ENCODE results near the gene ABHD5. TPM values are rescaled to one million over a fixed set of nuclear protein-coding genes. Genes with fewer than 3 reads are reported as not detected.

Gene ABHD5
- total RNA-seq (2014; rRNA removed; shearing (Covaris generic)), result 45.5 and 54.3 TPM in 2 replicates
- 31.4 and 32.3 TPM in 2 replicates for polyA plus RNA-seq (2016; fragmentation: Nextera tagmentation; extraction: Ambion mirVana)

- in situ Hi-C loops (cut with MboI), result no loop called here
- peaks cover 27% of the 10 kb centered on the region for H3K4me1 ChIP-seq (ENCODE audit: insufficient read depth)
- no peaks in the 10 kb centered on the region for H4K20me1 ChIP-seq (ENCODE audit: insufficient read depth)
- H3K36me3 ChIP-seq (ENCODE audit: low read depth), result no peaks in the 10 kb centered on the region
- peaks cover 41% of the 10 kb centered on the region for H3K79me2 ChIP-seq (ENCODE audit: insufficient read depth)
- WGBS, 2 experiments (ENCODE audit: low coverage in 1 of 2, low lambda C conversion rate in 2 of 2, missing lambda C conversion rate in 2 of 2), result 1% methylated on average over 48 to 59 of the region's 71 CpGs
- peak; percentile 98 for DNase-seq
- peaks cover 17% of the 10 kb centered on the region for H3F3A ChIP-seq (ENCODE audit: insufficient read depth)
- no peaks in the 10 kb centered on the region for H3K9me2 ChIP-seq (ENCODE audit: insufficient read depth)
- peak within 1 kb of the TSS; percentile 54 for H3K27ac ChIP-seq
- no peaks in the 10 kb centered on the region for H3K9me3 ChIP-seq (ENCODE audit: low read depth)
- peak within 1 kb of the TSS; percentile 83 for H3K9ac ChIP-seq
- TF ChIP-seq EZH2 (IDR thresholded peaks at IDR 0.05; ENCODE audit: insufficient read depth, poor library complexity, severe bottlenecking) (no peak), EZH2phosphoT487 (IDR thresholded peaks at IDR 0.05; ENCODE audit: insufficient read depth, low read depth) (no peak)
- no peaks in the 10 kb centered on the region for H3K27me3 ChIP-seq (replicated peaks; ENCODE audit: insufficient read depth)
- H2AFZ ChIP-seq, result peak within 1 kb of the TSS; percentile 98
- peak within 1 kb of the TSS; percentile 89 for H3K4me2 ChIP-seq (ENCODE audit: unreplicated experiment)
- H3K4me3 ChIP-seq, result peak within 1 kb of the TSS; percentile 81
Measured at GRCh38 chr3:43690400-43691119, at the start of gene ABHD5. Gene ABHD5, plus strand, starts transcription at chr3:43690938. Its CDS starts 55 bp downstream, at chr3:43690993.

GRCh38 chr3:43641306-43642114 is 49.2 kb upstream of the ABHD5 start:
- peak; percentile 68 for DNase-seq
- peaks cover 25% of the 10 kb centered on the region for H3K4me1 ChIP-seq (ENCODE audit: insufficient read depth)
- H2AFZ ChIP-seq, result peak overlapping the region; percentile 47
- no peaks in the 10 kb centered on the region for H4K20me1 ChIP-seq (ENCODE audit: insufficient read depth)
- no peak overlapping the region; the same call in 1 of the 2 replicates for H3K4me3 ChIP-seq
- no peaks in the 10 kb centered on the region for H3K79me2 ChIP-seq (ENCODE audit: insufficient read depth)
- 50 to 62% methylated on average over 4 of the region's 4 CpGs for WGBS, 2 experiments (ENCODE audit: low coverage in 1 of 2, low lambda C conversion rate in 2 of 2, missing lambda C conversion rate in 2 of 2)
- peak overlapping the region; percentile 27 for H3K4me2 ChIP-seq (ENCODE audit: unreplicated experiment)
- no peaks in the 10 kb centered on the region for H3K9me3 ChIP-seq (ENCODE audit: low read depth)
- no peaks in the 10 kb centered on the region for H3K27me3 ChIP-seq (replicated peaks; ENCODE audit: insufficient read depth)
- H3K27ac ChIP-seq, result peak overlapping the region; percentile 78
- H3K36me3 ChIP-seq (ENCODE audit: low read depth), result no peaks in the 10 kb centered on the region
- no peak for TF ChIP-seq EZH2phosphoT487 (IDR thresholded peaks at IDR 0.05; ENCODE audit: insufficient read depth, low read depth)
- TF ChIP-seq EZH2 (IDR thresholded peaks at IDR 0.05; ENCODE audit: insufficient read depth, poor library complexity, severe bottlenecking), result no peak
- no peaks in the 10 kb centered on the region for H3K9me2 ChIP-seq (ENCODE audit: insufficient read depth)
- H3K9ac ChIP-seq, result peak overlapping the region; percentile 36; the same call in 1 of the 2 replicates
- in situ Hi-C loops (cut with MboI), result no loop called here
- H3F3A ChIP-seq (ENCODE audit: insufficient read depth), result peaks cover 8% of the 10 kb centered on the region; the same call in 1 of the 2 replicates

GRCh38 chr3:43644443-43644842 is 46.3 kb upstream of the ABHD5 start:
- H3K27me3 ChIP-seq (replicated peaks; ENCODE audit: insufficient read depth), result no peaks in the 10 kb centered on the region
- WGBS, 2 experiments (ENCODE audit: low coverage in 1 of 2, low lambda C conversion rate in 2 of 2, missing lambda C conversion rate in 2 of 2), result 85 to 89% methylated on average over 2 of the region's 2 CpGs
- no peak for DNase-seq
- in situ Hi-C loops (cut with MboI), result no loop called here
- H4K20me1 ChIP-seq (ENCODE audit: insufficient read depth), result no peaks in the 10 kb centered on the region
- no peak overlapping the region for H3K4me3 ChIP-seq
- no peaks in the 10 kb centered on the region for H3K79me2 ChIP-seq (ENCODE audit: insufficient read depth)
- H3F3A ChIP-seq (ENCODE audit: insufficient read depth), result peaks cover 8% of the 10 kb centered on the region; the same call in 1 of the 2 replicates
- no peak for TF ChIP-seq EZH2phosphoT487 (IDR thresholded peaks at IDR 0.05; ENCODE audit: insufficient read depth, low read depth)
- TF ChIP-seq EZH2 (IDR thresholded peaks at IDR 0.05; ENCODE audit: insufficient read depth, poor library complexity, severe bottlenecking), result no peak
- no peaks in the 10 kb centered on the region for H3K36me3 ChIP-seq (ENCODE audit: low read depth)
- no peak overlapping the region for H3K27ac ChIP-seq
- no peaks in the 10 kb centered on the region for H3K9me3 ChIP-seq (ENCODE audit: low read depth)
- no peaks in the 10 kb centered on the region for H3K9me2 ChIP-seq (ENCODE audit: insufficient read depth)
- no peak overlapping the region for H3K9ac ChIP-seq
- no peak overlapping the region for H2AFZ ChIP-seq
- H3K4me2 ChIP-seq (ENCODE audit: unreplicated experiment), result no peak overlapping the region
- H3K4me1 ChIP-seq (ENCODE audit: insufficient read depth), result peaks cover 21% of the 10 kb centered on the region

- Histone ChIP-seq H3K4me3 (no peak overlapping the region), H3K4me2 (ENCODE audit: unreplicated experiment) (no peak overlapping the region), H4K20me1 (ENCODE audit: insufficient read depth) (no peaks in the 10 kb centered on the region), H3K9me3 (ENCODE audit: low read depth) (no peaks in the 10 kb centered on the region), H3K27me3 (replicated peaks; ENCODE audit: insufficient read depth) (no peaks in the 10 kb centered on the region), H2AFZ (peak overlapping the region; percentile 41), H3K9me2 (ENCODE audit: insufficient read depth) (no peaks in the 10 kb centered on the region), H3F3A (ENCODE audit: insufficient read depth) (no peaks in the 10 kb centered on the region), H3K9ac (no peak overlapping the region), H3K36me3 (ENCODE audit: low read depth) (no peaks in the 10 kb centered on the region), H3K79me2 (ENCODE audit: insufficient read depth) (no peaks in the 10 kb centered on the region), H3K27ac (no peak overlapping the region), H3K4me1 (ENCODE audit: insufficient read depth) (0 out of 2 replicates have a peak, but pooled peaks cover 4% of the 10 kb centered on the region)
- in situ Hi-C loops (cut with MboI), result no loop called here
- DNase-seq, result peak; percentile 14
- TF ChIP-seq EZH2 (IDR thresholded peaks at IDR 0.05; ENCODE audit: insufficient read depth, poor library complexity, severe bottlenecking), result no peak
- WGBS, 2 experiments (ENCODE audit: low coverage in 1 of 2, low lambda C conversion rate in 2 of 2, missing lambda C conversion rate in 2 of 2), result 85 to 86% methylated on average over 6 of the region's 6 CpGs
Measured at GRCh38 chr3:43647331-43648166, 43.2 kb upstream of the ABHD5 start.

All from GM23248 (cell line).